A549 (cell line): ENCODE data around the gene RUNX1.

Experiments used
- CEBPB ChIP-seq, 2 experiments: fragments of >200 bp in 1 of 2; sonication (Bioruptor Twin) in 1 of 2; formaldehyde crosslinking in 1 of 2; IDR thresholded peaks; 2 replicates each; pipeline ENCODE4 v1.6.1; 2012 to 2016
- EP300 ChIP-seq, 2 experiments: fragments of >200 bp; sonication (Bioruptor Twin); formaldehyde crosslinking; IDR thresholded peaks; 2 replicates in 1 of 2; 3 replicates in 1 of 2; pipeline ENCODE4 v1.6.1; 2016 to 2017
- KDM5A ChIP-seq: fragments of 200-600 bp; sonication (generic); IDR thresholded peaks from 2 replicates; pipeline ENCODE4 v1.6.1; 2016; ENCODE audit warnings: antibody characterized with exemption, mild to moderate bottlenecking
- ZSCAN20 ChIP-seq: fragments of 250-450 bp; sonication (Bioruptor Pico); IDR thresholded peaks from 2 replicates; pipeline ENCODE4 v1.8.0; 2022; ENCODE audit warnings: mild to moderate bottlenecking, moderate library complexity
- TF ChIP-seq, protein P1 (sequence below): fragments of >200 bp; sonication (Bioruptor Twin); formaldehyde crosslinking; IDR thresholded peaks from 3 replicates; pipeline ENCODE4 v1.5.1; 2016
- TF ChIP-seq, protein P2 (sequence below): IDR thresholded peaks from 2 replicates; pipeline ENCODE4 v1.6.1; 2012; ENCODE audit warnings: low read depth, borderline replicate concordance
- TF ChIP-seq, protein P3 (sequence below): fragments of 200-600 bp; sonication (generic); IDR thresholded peaks from 2 replicates; pipeline ENCODE4 v1.6.1; 2016; ENCODE audit warnings: antibody characterized with exemption, mild to moderate bottlenecking, moderate library complexity
- TF ChIP-seq, protein P4 (sequence below): IDR thresholded peaks from 2 replicates; pipeline ENCODE4 v1.6.1; 2012
- TF ChIP-seq, protein P5 (sequence below): IDR thresholded peaks from 2 replicates; pipeline ENCODE4 v1.6.1; 2012
- TF ChIP-seq, protein P6 (sequence below): fragments of 450-650 bp; IDR thresholded peaks from 2 replicates; pipeline ENCODE4 v1.6.1; 2014; ENCODE audit warnings: antibody characterized with exemption

DNA sequence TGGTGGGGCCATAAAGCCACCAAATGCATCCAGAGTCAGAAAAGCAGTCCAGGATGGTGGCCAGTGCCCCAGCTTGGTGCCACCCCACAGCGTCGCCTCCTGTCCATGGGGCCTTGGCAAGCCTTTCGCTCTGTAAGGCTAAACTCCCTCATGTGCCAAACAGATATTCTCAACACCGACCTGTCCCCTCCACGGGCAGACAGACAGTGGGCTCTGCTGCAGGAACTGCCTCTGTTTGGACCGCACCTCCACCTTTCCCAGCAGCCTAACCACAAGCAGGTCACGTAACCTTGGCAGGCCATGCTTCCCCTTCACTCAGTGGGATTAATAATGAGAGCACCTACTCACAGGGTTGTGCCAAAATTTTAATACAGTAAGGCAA lies 11.7 kb downstream of the RUNX1 start:
- TF ChIP-seq, protein P1, sequence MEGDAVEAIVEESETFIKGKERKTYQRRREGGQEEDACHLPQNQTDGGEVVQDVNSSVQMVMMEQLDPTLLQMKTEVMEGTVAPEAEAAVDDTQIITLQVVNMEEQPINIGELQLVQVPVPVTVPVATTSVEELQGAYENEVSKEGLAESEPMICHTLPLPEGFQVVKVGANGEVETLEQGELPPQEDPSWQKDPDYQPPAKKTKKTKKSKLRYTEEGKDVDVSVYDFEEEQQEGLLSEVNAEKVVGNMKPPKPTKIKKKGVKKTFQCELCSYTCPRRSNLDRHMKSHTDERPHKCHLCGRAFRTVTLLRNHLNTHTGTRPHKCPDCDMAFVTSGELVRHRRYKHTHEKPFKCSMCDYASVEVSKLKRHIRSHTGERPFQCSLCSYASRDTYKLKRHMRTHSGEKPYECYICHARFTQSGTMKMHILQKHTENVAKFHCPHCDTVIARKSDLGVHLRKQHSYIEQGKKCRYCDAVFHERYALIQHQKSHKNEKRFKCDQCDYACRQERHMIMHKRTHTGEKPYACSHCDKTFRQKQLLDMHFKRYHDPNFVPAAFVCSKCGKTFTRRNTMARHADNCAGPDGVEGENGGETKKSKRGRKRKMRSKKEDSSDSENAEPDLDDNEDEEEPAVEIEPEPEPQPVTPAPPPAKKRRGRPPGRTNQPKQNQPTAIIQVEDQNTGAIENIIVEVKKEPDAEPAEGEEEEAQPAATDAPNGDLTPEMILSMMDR = no peak
- TF ChIP-seq, protein P2, sequence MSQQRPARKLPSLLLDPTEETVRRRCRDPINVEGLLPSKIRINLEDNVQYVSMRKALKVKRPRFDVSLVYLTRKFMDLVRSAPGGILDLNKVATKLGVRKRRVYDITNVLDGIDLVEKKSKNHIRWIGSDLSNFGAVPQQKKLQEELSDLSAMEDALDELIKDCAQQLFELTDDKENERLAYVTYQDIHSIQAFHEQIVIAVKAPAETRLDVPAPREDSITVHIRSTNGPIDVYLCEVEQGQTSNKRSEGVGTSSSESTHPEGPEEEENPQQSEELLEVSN = no peak
- TF ChIP-seq KDM5A (no peak), CEBPB (IDR thresholded peaks at IDR 0.05) (no peak), ZSCAN20 (CRISPR knock-in tag) (no peak), EP300 (IDR thresholded peaks at IDR 0.05) (no peak)
- TF ChIP-seq, protein P3, sequence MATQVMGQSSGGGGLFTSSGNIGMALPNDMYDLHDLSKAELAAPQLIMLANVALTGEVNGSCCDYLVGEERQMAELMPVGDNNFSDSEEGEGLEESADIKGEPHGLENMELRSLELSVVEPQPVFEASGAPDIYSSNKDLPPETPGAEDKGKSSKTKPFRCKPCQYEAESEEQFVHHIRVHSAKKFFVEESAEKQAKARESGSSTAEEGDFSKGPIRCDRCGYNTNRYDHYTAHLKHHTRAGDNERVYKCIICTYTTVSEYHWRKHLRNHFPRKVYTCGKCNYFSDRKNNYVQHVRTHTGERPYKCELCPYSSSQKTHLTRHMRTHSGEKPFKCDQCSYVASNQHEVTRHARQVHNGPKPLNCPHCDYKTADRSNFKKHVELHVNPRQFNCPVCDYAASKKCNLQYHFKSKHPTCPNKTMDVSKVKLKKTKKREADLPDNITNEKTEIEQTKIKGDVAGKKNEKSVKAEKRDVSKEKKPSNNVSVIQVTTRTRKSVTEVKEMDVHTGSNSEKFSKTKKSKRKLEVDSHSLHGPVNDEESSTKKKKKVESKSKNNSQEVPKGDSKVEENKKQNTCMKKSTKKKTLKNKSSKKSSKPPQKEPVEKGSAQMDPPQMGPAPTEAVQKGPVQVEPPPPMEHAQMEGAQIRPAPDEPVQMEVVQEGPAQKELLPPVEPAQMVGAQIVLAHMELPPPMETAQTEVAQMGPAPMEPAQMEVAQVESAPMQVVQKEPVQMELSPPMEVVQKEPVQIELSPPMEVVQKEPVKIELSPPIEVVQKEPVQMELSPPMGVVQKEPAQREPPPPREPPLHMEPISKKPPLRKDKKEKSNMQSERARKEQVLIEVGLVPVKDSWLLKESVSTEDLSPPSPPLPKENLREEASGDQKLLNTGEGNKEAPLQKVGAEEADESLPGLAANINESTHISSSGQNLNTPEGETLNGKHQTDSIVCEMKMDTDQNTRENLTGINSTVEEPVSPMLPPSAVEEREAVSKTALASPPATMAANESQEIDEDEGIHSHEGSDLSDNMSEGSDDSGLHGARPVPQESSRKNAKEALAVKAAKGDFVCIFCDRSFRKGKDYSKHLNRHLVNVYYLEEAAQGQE = no peak
- TF ChIP-seq, protein P4, sequence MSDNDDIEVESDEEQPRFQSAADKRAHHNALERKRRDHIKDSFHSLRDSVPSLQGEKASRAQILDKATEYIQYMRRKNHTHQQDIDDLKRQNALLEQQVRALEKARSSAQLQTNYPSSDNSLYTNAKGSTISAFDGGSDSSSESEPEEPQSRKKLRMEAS = no peak
- TF ChIP-seq, protein P5, sequence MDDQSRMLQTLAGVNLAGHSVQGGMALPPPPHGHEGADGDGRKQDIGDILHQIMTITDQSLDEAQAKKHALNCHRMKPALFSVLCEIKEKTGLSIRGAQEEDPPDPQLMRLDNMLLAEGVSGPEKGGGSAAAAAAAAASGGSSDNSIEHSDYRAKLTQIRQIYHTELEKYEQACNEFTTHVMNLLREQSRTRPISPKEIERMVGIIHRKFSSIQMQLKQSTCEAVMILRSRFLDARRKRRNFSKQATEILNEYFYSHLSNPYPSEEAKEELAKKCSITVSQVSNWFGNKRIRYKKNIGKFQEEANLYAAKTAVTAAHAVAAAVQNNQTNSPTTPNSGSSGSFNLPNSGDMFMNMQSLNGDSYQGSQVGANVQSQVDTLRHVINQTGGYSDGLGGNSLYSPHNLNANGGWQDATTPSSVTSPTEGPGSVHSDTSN = no peak
- TF ChIP-seq, protein P6, sequence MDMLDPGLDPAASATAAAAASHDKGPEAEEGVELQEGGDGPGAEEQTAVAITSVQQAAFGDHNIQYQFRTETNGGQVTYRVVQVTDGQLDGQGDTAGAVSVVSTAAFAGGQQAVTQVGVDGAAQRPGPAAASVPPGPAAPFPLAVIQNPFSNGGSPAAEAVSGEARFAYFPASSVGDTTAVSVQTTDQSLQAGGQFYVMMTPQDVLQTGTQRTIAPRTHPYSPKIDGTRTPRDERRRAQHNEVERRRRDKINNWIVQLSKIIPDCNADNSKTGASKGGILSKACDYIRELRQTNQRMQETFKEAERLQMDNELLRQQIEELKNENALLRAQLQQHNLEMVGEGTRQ = no peak
